AG04449 (cell line): ENCODE measurements around the gene ECE2.
"Not testable (repeated sequence)": the region's sequence is repeated elsewhere in the genome, so short reads cannot be mapped to it uniquely, and the experiment has no call there.

ENCODE experiments used
- CTCF ChIA-PET: fragments of 350-600 bp; formaldehyde crosslinking; extraction: SDS; loops from one replicate; lab custom pipeline; 2021; ENCODE audit warnings: antibody characterized with exemption; lab: Yijun Ruan, JAX
- POLR2A ChIA-PET: fragments of 400-600, 350-600 bp; formaldehyde crosslinking; extraction: SDS; loops from one replicate; lab custom pipeline; 2020; ENCODE audit warnings: antibody characterized with exemption, inconsistent platforms; lab: Yijun Ruan, JAX
- DNase-seq: peaks from one replicate; pipeline ENCODE4 v3.0.0-alpha.2; 2010; ENCODE audit warnings: low read depth, low spot score
- H3K4me3 ChIP-seq: 2 replicates; pipeline ENCODE4 v1.5.1; 2011; ENCODE audit warnings: low read depth, mild to moderate bottlenecking, control low read depth, low read length
- CTCF ChIP-seq: IDR thresholded peaks from one replicate; pipeline ENCODE4 v1.5.1; 2011; ENCODE audit warnings: mild to moderate bottlenecking, moderate library complexity, low read length, control low read depth, inconsistent platforms; ENCODE audit not compliant: insufficient read depth; ENCODE audit errors: missing control alignments

The ECE2 gene

DNA sequence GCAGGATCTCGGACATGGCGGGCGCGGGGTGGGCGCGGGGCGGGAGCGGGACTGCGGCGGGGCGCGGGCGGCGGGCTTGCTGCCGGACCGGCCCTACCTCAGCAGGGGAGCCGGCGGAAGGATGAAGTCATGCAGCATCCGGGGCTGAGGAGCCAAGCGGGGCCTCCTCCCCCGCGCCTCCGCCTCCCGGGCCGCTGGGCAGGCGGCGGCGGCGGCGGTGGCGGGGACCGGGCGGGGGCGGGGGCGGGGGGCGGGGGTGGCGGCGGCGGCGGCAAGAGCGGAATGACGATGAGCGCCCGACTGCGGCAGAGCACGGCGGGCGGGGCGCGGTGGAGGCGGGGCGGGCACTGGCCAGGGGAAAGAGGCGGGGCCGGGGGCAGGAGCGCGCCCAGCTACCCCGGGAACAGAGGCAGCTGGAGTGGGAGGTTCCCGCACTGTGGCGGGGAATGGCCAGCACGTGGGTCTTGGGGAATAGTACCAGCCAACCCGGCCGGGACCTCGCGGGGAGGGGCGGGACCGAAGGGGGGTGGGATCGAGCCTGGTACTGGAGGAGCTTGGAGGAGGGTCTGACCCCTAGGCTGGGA, 14.5 kb upstream of the ECE2 start, which contains the start of gene CAMK2N2:
Gene CAMK2N2, minus strand, starts transcription at position 284 of the 584 bp plus-strand sequence. Its CDS starts 268 bp downstream, at position 16.
- DNase-seq: no peak
- H3K4me3 ChIP-seq: peak within 1 kb of the TSS; percentile 57
- CTCF ChIA-PET: interaction anchor here (0.9 to 3.7 kb wide), 3 partner anchors 11 to 34 kb away, joined by 3 to 48 read pairs (median 3); partner anchors contain the start of gene EEF1AKMT4
- no peak for TF ChIP-seq CTCF
- POLR2A ChIA-PET: interaction anchor here (0.8 kb wide), 1 partner anchor 25 kb away, joined by 3 read pairs; no protein-coding TSS in a partner anchor

GRCh38 chr3:184261854-184262763, 13.7 kb upstream of the ECE2 start:
- no peak for TF ChIP-seq CTCF
- no peak for DNase-seq
- POLR2A ChIA-PET: no interaction called here

GRCh38 chr3:184262764-184263179, 13.1 kb upstream of the ECE2 start:
- CTCF ChIA-PET: interaction anchor here (0.7 to 1.8 kb wide), 5 partner anchors 10 to 35 kb away, joined by 3 to 12 read pairs (median 4); partner anchors contain the start of gene EEF1AKMT4
- POLR2A ChIA-PET: no interaction called here
- DNase-seq: no peak
- H3K4me3 ChIP-seq: peak overlapping the region; percentile 12; the same call in 1 of the 2 replicates
- TF ChIP-seq CTCF: no peak

More at GRCh38 chr3:184261854-184262763, 13.7 kb upstream of the ECE2 start:
- CTCF ChIA-PET: interaction anchor here (0.7 to 1.8 kb wide), 6 partner anchors 9 to 34 kb away, joined by 3 to 12 read pairs (median 4); partner anchors contain the start of gene EEF1AKMT4
- H3K4me3 ChIP-seq: peak overlapping the region; percentile 57

- POLR2A ChIA-PET, H3K4me3 ChIP-seq, CTCF ChIA-PET, DNase-seq: not testable (repeated sequence)
Observed at GRCh38 chr3:184267249-184267648, 8.6 kb upstream of the ECE2 start.

GRCh38 chr3:184272269-184272668, 3.6 kb upstream of the ECE2 start:
- CTCF ChIA-PET: interaction anchor here (1.0 to 1.8 kb wide), 4 partner anchors 17 to 45 kb away, joined by 3 to 9 read pairs (median 4); partner anchors contain the start of gene EEF1AKMT4
- POLR2A ChIA-PET: no interaction called here

GRCh38 chr3:184275381-184275701, 481 bp upstream of the ECE2 start:
- POLR2A ChIA-PET: no interaction called here
- TF ChIP-seq CTCF: no peak
- DNase-seq: no peak
- H3K4me3 ChIP-seq: no peak overlapping the region
- CTCF ChIA-PET: no interaction called here

More at GRCh38 chr3:184272269-184272668, 3.6 kb upstream of the ECE2 start:
- TF ChIP-seq CTCF: no peak
- no peak for DNase-seq
- H3K4me3 ChIP-seq: no peak overlapping the region
